SKM-1 treated with dmso at 0.1 percent for 144 hours (cell line): Measurements from ENCODE around the gene GRAMD1A.
A peak's percentile ranks its signal among the peaks of the same experiment; 100 is the strongest.
"Not testable (repeated sequence)": the region's sequence is repeated elsewhere in the genome, so short reads cannot be mapped to it uniquely, and the experiment has no call there.

ENCODE experiments used
- DNase-seq: peaks from one replicate; lab custom pipeline; 2025; ENCODE audit not compliant: unreplicated experiment; lab: John Stamatoyannopoulos, UW

The GRAMD1A gene

DNA sequence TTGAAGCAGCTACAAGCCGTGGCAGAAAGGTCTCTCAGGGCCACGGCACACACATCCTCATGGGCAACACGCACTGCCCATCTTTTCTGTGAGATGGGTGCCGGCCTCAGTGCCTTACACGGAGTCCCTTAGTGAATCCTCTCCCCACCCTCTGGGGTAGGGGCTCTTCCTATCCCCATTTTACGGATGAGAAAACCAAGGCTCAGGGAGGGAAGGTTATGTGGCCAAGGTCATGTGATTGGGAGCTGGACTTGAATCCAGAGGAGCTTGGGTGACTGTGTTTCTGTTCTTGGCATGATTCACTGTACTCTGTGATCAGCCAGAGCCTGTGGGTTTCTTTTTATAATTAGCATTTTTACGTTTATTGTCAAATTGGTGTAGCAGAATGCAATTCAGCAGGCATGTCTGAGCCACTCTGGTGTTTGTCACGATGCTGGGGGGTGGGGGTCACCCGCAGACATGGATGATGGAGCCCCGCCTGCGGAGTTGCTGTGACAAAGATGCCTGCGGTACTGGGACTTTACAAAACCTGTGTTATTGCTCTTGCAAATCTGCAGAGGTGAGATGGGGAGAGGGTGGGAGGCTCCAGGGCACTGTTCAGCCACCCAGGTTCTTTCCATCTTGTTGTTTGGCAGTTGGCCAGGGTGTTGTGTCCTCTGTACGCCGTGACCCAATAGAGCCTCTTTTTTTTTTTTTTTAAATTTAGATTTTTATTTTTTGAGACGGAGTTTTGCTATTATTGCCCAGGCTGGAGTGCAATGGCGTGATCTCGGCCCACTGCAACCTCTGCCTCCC, 34.7 kb downstream of the GRAMD1A start:
- no peak for DNase-seq

GRCh38 chr19:35037716-35038622, 37.8 kb downstream of the GRAMD1A start:
- no peak for DNase-seq

- DNase-seq, result no peak
These were observed 38.7 kb downstream of the GRAMD1A start for GRCh38 chr19:35038623-35039512.

- no peak for DNase-seq
These were observed 40.0 kb downstream of the GRAMD1A start for GRCh38 chr19:35039881-35040825.

GRCh38 chr19:35040826-35041547, 40.9 kb downstream of the GRAMD1A start:
- no peak for DNase-seq

GRCh38 chr19:35041548-35042055, 41.5 kb downstream of the GRAMD1A start, which contains the start of gene HPN:
Gene HPN (plus strand): TSS chr19:35041721. CDS start chr19:35042507, 786 bp downstream.
- DNase-seq, result no peak

GRCh38 chr19:35042056-35042730, 42.1 kb downstream of the GRAMD1A start:
- no peak for DNase-seq

- no peak for DNase-seq
These were observed 43.0 kb downstream of the GRAMD1A start for GRCh38 chr19:35042954-35043604.

- no peak for DNase-seq
These were observed 43.8 kb downstream of the GRAMD1A start for GRCh38 chr19:35043906-35044305.

DNA sequence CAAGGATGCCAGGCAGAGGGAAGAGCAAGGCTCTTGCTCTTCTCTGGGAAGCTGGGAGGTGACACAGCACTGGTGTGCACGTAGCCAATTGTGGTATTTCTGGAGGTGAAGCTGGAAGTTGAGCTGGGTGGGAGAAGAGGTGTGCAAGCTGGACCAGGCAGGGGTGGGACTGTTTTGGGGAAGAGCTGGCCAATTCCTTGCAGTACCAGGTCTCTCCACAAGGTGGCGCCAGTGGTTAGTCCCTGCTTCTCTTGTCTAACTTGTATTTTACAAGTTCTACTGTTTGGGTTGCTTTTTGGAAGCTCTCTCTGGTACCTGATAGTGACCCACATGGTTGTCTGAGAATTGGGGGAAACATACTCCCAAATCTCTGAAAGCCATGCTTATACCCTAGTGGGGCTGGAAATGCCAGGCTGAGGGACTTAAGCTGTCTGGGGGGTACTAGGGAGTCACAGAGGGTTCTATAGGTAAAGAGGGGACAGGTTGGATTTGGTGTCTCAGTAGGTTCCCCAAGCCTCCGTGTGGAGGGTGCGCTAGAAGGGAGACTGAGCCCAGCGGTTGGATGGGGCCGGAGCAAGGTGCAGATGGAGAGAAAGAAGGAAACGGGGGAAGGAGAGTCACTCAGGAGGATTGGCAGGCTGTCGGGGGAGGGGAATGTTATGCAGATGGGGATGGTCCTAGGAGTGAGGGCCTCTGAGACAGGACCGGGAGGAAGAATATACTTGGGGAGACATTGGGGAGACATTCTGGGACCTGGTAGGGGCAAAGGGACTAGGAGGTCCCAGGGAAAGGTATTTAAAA, 44.4 kb downstream of the GRAMD1A start:
- peak; percentile 4 for DNase-seq

GRCh38 chr19:35045667-35046300, 45.7 kb downstream of the GRAMD1A start:
- DNase-seq, result peak; percentile 49

GRCh38 chr19:35046461-35046860, 46.3 kb downstream of the GRAMD1A start:
- no peak for DNase-seq

DNA sequence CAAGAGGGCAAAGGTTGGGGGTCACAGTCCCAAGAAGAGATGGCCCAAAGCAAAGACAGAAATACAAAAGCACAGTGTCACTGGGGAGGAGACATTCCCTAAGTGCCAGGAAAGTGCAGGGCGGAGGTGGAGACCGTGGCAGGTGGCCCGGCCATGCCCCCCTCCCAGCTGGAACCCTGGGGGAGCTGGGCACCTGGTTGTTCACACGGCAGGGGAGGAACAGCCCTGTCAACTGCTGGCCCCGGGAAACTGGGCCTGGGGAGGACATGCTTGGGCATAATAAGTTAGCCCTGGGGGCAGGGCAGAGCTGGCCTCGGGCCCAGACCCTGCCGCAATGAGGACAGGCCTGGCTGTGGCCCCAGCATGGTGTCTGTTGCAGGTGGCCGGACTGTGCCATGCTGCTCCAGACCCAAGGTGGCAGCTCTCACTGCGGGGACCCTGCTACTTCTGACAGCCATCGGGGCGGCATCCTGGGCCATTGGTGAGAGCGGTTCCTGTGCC, 48.8 kb downstream of the GRAMD1A start:
- DNase-seq, result no peak

DNA sequence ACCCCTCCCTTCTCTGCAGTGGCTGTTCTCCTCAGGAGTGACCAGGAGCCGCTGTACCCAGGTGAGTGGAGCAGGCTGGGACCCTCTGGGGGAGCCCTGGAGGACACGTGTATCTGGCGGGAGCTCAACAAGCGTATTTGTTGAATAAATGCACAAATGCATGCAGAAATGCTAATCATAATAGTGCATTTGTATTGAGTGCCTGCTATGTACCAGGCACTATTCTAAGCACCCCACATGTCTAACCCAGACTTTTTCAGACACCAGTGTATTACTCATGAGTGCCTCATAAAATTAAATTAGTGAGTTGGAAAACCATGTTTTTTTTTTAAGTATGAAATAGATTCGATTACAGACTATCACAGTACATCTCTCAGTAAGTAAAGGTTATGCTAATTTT, 49.3 kb downstream of the GRAMD1A start:
- no peak for DNase-seq

DNA sequence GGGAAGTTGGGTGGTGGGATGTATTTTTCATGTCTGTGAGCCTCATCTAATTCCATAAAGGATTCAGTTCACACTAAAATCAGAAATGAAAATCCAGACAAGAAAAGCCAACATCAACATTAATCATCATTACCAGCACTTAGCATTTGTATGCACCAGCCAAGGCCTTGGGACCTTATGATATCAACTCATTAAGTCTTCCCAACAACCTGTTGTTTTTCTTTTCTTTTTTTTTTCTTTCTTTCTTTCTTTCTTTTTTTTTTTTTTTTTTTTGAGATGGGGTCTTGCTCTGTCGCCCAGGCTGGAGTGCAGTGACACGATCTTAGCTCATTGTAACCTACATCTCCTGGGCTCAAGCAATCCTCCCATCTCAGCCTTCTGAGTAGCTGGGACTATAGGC, 50.5 kb downstream of the GRAMD1A start:
- DNase-seq, result not testable (repeated sequence)

- not testable (repeated sequence) for DNase-seq
These were observed 51.1 kb downstream of the GRAMD1A start for GRCh38 chr19:35051268-35051667.
